TTC549 (cell line): ENCODE results near the gene PRAMEF20.
"Not testable (repeated sequence)": the region's sequence is repeated elsewhere in the genome, so short reads cannot be mapped to it uniquely, and the experiment has no call there.

Experiments
- FAIRE-seq: peaks from 2 replicates; lab custom pipeline; 2012; peaks lifted over from hg19 to GRCh38; lab: Jason Lieb, UNC

The PRAMEF20 gene

DNA sequence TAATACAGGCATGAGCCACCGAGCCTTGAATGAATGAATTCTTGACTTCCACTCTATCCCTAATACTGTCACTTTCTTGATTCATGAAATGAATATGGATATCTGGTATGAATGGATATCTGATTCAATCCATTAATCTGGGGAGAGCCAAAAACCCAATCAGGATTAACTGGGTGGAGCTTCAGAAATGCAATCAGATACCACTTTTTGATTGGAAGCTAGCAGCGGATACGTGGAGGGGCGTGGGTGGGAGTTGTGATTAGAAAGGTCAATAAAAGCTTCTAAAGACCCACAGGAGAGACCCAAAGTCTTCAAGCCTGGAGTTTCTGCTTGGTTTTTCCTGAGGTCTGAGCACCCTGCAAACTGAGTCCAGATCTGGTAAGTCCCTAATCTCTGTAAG, at the start of gene PRAMEF20:
Gene PRAMEF20, plus strand, starts transcription at position 301 of the 400 bp plus-strand sequence. CDS start 5,905 bp downstream, outside the sequence.
- not testable (repeated sequence) for FAIRE-seq

DNA sequence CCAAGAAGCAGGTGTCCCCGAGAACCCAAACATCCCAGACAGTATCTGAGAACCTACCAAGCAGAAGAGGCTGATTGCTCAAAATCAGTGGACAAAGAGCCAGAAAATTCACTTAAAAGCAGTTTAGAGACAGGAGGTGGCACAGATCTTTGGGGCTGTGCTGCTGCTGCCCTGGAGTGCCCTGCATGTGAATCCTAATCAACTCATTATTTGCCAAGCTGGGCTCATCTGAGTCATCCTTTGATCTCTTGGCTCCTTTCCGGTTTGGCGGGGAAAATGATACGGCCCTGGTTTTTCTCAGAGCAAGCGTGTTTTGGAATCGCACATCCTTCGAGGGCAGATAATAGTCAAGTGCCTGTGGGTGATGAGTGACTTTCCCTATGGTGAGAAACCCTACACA, 47.9 kb upstream of the PRAMEF20 start:
- not testable (repeated sequence) for FAIRE-seq

DNA sequence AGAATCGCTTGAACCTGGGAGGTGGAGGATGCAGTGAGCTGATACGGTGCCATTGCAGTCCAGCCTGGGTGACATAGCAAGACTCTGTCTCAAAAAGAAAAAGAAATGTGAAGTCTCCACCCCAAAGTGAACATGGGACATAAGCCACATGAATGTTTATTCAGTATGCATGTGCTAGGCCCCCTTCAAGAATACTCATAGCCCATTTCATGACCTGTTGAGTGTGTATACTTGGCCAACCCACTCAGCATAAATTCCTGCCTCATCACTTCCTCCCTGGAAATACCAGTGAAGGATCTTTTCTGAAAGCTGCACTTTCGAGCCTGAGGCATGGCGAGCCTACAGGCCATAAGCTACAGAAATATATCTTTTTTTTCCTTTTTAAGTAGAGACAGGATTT, 45.3 kb upstream of the PRAMEF20 start:
- not testable (repeated sequence) for FAIRE-seq

DNA sequence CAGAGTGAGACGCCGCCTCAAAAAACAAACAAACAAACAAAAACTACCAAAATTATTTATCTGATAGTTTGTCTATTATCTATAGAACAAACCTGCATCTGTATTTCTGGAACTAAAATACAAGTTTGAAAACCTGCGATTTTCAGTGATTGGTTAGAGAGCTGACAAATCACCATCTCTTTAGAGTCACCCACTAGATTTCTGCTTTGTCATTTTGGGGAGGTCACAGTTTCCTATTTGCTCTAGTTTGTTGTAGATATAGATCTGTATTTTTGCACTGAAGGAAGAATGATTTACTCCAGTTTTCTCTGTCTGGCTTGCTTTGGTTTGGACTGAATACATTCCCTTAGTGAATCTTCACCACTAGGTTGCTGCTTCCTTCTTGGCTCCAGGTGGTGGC, 43.7 kb upstream of the PRAMEF20 start:
- not testable (repeated sequence) for FAIRE-seq

DNA sequence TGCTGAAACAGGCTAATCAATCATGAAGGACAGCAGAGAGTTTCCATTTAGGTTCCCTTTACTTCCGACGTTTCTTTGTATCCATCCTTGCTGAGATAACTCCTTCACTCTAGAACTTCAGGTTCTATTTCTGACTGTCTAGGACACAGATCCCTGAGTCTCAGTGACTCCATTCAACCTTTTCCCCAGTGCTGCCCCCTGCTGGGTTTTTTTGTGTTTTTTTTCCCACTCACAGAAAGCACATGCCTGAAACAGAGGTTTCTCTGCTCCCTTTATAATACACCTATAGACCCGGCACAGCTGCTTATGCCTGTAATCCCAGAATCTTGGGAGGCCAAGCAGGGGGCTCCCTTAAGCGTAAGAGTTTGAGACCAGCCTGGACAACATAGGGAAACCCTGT, 41.7 kb upstream of the PRAMEF20 start:
- not testable (repeated sequence) for FAIRE-seq

DNA sequence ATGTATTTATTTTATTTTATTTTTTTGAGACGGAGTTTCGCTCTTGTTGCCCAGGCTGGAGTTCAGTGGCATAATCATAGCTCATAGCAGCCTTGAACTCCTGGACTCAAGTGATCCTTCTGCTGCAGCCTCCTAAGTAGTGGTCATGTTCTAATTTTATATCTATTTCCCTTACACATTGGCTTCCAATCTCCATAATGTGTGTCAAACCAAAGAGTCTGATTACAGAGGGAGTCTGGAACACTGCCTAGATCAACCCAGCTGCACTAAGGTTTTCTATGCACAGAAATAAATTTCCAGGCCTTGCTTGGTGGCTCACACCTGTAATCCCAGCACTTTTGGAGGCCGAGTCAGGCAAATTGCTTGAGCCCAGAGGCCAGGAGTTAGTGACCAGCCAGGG, 31.3 kb upstream of the PRAMEF20 start:
- FAIRE-seq: not testable (repeated sequence)

DNA sequence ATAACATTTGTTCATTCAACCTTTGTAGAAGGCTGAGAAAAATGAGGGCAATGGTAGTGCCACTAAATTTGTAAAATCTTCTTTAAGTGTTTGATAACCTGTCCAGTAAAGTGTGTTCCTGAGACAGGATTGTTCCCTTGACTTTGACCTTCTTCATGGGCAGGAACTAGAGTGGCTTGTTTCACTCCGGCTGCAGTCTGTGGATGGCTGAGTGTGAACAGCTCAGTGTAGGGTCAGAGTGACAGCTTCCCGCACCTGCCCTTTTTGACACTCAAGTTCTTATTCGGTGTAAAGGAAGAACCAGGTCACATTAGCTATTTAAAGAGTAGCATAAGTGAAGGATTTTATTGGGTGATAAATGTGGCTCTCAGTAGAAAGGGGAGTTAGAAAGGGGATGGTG, 29.9 kb upstream of the PRAMEF20 start:
- not testable (repeated sequence) for FAIRE-seq

DNA sequence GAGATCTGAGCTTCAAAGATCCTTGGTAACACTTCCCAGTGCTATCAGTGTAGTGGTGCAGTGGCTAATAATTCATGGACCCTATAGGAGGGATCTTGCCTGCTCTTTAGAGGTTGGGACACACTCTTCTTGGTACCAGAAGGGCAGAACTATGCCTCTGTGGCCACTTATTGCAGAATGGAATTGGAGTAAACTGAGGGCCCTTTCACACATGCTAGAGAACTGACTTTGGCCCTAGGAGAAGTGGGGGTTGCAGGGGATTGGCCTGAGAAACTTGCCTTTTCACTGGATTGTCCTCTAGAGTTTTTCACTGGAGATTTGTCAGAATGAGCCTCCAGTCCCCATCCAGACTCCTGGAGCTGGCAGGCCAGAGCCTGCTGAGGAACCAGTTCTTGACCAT, 20.9 kb upstream of the PRAMEF20 start, which contains the start of gene PRAMEF17:
Gene PRAMEF17, plus strand, starts transcription at position 301 of the 400 bp plus-strand sequence. Its CDS starts 26 bp downstream, at position 327.
- FAIRE-seq: not testable (repeated sequence)

DNA sequence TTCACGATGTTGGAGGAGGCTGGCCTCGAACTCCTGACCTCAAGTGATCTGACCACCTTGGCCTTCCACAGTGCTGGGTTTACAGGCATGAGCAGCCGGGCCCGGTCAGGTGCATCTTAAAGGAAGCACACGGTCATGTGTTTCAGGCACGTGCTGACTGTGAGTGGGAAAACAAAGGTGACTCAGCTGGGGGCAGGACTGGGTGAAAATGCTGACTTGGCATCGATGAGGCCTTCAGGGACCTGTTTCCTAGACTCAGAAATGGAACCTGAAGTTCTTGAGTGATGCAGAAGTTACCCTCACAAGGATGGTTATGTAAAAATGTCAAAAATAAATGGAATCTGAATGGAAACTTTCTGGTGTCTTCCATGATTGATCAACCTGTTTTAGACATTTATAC, 17.2 kb upstream of the PRAMEF20 start:
- not testable (repeated sequence) for FAIRE-seq

DNA sequence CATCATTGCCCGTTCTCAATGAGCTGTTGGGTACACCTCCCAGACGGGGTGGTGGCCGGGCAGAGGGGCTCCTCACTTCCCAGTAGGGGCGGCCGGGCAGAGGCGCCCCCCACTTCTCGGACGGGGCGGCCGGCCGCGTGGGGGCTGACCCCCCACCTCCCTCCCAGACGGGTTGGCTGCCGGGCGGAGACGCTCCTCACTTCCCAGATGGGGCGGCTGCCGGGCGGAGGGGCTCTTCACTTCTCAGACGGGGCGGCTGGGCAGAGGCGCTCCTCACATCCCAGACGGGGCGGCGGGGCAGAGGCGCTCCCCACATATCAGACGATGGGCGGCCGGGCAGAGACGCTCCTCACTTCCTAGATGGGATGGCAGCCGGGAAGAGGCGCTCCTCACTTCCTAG, 15.5 kb upstream of the PRAMEF20 start:
- FAIRE-seq: not testable (repeated sequence)

DNA sequence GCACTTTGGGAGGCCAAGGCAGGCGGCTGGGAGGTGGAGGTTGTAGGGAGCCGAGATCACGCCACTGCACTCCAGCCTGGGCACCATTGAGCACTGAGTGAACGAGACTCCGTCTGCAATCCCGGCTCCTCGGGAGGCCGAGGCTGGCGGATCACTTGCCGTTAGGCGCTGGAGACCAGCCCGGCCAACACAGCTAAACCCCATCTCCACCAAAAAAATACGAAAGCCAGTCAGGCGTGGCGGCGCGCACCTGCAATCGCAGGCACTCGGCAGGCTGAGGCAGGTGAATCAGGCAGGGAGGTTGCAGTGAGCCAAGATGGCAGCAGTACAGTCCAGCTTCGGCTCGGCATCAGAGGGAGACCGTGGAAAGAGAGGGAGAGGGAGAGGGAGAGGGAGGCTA, 14.9 kb upstream of the PRAMEF20 start:
- not testable (repeated sequence) for FAIRE-seq

DNA sequence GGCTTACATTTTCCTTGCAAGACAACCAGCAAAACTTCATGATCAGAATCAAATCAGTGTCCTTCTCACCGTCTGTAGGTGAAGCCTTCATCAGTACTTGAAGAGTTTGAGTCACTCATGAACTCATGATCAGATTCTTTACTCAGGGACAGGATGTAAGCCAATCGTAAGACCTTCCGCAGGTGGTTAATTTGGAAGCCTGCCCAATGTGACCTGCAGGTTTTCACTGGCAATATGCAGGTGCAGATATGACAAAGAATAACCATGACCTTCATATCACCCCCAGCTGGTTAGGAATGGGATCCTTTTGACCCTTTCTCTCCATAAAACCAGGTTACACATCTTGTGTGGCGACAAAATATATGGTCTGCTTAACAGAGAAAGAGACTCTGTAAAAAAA, 2.4 kb upstream of the PRAMEF20 start:
- FAIRE-seq: no peak

DNA sequence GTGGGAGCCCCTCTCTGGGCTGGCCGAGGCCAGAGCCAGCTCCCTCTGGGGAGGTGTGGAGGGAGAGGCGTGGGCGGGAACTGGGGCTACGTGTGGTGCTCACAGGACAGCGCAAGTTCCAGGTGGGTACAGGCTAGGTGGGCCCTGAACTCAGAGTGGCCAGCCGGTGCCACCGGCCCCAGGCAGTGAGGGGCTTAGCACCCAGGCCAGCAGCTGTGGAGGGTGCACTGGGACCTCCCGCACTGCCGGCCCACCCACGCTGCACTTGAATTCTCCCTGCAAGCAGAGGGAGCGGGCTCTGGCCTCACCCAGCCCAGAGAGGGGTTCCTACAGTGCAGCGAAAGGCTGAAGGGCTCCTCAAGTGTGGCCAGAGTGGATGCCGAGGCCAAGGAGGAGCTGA, 20.2 kb downstream of the PRAMEF20 start:
- FAIRE-seq: no peak

DNA sequence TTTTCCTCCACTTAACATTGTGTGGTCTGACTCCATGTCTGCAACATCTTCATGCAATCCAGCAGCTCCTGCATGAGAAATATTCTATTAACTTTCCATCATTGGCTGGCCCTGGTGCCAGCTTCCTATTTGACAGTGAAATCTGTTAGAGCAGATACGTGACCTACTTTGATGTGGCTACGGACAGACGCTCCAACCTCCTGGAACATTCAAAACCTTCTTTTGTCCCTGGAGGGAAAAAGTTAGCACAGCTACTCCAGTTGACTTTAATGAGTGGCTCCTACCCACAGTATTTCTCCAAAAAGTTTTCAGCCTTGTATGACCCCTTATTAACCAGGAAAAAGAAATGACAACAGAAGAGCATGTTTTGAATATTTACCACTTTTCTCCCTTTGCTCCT, 22.0 kb downstream of the PRAMEF20 start:
- no peak for FAIRE-seq

DNA sequence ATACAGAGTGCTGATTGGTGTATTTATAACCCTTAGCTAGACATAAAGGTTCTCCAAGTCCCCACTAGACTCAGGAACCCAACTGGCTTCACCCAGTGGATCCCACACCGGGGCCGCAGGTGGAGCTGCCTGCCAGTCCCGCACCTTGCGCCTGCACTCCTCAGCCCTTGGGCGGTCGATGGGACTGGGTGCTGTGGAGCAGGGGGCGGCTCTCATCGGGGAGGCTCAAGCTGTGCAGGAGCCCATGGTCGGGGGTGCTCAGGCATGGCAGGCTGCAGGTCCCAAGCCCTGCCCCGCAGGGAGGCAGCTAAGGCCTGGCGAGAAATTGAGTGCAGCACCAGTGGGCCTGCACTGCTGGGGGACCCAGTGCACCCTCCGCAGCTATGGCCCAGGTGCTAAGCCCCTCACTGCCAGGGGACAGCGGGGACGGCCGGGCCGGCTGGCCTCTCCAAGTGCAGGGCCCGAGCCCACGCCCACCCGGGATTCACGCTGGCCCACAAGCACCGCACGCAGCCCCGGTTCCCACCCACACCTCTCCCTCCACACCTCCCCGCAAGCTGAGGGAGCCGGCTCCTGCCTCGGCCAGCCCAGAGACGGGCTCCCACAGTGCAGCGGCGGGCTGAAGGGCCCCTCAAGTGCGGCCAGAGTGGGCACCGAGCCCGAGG, 23.6 kb downstream of the PRAMEF20 start:
- not testable (repeated sequence) for FAIRE-seq

DNA sequence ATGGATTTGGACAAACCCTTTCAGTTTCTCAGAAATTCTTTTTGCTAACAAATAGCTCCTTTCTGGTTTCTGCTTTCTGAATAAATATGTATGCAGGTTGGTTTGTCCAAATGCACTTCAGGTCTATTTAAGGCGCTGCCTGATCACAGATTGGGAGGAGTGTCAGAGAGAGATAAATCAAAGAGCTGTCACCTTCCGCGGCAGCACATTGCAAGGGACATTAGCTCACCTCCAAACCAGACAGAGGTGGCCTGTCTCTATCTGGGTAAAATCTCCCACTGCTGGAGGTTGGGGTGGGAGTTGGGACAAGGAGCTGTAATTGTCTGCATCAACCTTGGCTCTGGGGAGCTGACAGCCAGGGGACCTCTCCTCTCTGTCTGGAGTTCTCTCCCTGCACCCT, 25.2 kb downstream of the PRAMEF20 start:
- no peak for FAIRE-seq

DNA sequence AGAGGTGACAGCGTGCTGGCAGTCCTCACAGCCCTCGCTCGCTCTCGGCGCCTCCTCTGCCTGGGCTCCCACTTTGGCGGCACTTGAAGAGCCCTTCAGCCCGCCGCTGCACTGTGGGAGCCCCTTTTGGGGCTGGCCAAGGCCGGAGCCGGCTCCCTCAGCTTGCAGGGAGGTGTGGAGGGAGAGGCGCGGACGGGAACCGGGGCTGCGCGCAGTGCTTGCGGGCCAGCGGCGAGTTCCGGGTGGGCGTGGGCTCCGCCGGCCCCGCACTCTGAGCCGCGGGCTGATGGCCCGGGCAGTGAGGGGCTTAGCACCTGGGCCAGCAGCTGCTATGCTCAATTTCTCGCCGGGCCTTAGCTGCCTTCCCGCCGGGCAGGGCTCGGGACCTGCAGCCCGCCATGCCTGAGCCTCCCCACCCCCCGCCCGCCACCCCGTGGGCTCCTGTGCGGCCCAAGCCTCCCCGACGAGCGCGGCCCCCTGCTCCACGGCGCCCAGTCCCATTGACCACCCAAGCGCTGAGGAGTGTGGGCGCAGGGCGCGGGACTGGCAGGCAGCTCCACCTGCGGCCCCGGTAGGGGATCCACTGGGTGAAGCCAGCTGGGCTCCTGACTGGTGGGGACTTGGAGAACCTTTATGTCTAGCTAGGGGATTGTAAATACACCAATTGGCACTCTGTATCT, 29.0 kb downstream of the PRAMEF20 start:
- FAIRE-seq: not testable (repeated sequence)

DNA sequence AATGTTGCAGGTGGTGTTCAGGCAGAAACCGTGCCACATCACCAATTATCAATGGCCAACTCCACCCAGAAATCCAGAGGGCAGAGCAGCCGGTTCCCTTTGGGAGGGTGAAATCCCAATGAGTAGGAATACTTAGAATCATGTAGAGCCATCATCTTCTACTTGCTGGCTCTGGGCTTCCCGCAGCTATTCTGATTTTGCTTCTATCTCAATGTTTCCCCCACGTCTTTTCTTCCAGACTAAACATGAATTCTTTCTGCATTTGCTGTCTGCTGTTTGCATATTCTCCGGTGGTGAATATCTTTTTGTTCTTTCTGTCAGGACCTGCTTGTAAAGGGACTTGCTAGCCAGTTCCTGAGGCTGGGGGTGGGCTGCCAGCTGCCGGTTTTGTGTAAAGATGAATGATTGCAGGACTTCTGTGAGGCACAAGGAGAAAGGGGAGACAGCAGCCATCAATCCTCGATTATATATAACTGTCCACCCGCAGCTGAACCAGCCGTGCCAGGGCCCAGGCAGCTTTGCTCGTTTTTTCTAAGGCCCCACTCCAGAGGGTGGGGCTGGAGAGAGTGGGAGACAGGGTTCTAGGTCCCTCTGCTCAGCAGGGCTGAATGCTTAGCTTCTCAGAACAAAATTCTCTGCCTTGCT, 33.2 kb downstream of the PRAMEF20 start:
- FAIRE-seq: no peak

DNA sequence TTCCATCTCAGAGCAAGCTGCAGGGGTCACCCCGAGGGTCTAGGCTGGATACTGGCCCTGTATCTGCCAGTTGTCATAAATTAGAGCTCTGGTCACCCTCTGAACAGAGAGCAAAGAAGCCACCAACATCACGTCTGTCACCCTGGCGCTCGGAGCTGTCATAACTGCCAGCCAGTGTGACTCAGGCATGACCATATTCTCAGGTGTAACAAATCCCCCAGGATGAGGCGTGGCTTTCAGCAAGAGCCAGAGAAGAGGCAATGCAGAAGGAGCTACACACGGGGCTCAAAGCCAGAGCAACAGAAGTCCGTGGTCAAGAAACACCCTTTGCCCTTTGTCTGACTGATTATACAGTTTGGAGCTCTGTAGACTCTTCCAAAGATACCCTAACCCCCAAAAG, 40.0 kb downstream of the PRAMEF20 start:
- no peak for FAIRE-seq

DNA sequence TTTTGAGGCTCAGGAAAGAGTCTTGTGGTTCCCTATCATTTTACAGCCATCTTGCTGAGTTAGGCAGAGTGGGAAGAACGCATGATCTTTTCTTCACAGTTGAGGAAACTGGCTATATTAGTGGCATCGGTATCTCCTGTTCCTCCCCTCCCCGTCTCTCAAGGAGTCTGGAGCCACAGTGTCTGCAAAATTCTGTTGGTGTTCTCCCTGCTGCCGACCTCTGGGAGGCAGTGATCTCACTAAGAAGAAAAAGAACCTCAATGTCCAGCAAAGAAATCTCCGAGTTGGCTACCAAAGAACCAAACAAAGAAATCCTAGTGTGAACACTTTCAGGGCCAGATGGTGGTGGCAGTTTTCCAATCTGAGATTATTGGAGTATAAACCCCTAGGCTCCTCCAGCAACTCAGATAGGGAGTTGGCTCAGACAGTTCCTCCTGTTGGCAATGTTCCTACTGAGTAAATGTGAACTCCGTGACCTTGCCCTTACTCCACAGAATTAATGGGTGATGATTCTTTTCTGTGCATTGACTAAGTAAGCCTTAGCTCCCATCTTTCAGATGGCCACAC, 41.2 kb downstream of the PRAMEF20 start:
- FAIRE-seq: no peak

DNA sequence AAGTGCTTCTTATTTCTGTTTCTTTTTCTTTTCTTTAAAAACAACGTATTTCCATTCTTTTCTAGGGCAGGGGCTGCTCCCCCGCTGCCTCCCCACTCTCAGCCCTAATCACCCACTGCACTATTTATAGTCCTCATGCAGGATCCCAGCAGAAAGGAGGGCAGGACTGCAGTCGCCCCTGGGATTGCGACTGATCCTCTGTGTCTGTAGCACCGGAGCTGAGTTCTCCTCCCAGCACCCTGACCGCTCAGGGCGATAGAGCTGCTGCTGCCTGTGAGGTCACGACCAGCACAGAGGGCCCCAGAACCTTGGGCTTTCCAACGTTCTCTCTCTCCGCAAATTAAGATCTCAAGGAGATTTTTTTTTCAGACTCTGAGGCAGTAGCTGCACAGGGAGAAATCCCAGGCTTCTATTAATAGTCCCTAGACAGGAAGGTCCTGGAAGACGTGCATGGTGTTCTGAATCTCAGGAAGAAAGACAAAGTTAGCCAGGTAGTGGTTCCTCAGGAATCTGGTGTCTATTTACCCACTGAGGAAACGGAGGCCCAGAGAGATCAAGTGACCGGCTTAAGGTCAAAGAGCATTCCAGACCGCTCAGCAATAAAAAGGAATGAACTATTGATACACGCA, 46.8 kb downstream of the PRAMEF20 start:
- no peak for FAIRE-seq

DNA sequence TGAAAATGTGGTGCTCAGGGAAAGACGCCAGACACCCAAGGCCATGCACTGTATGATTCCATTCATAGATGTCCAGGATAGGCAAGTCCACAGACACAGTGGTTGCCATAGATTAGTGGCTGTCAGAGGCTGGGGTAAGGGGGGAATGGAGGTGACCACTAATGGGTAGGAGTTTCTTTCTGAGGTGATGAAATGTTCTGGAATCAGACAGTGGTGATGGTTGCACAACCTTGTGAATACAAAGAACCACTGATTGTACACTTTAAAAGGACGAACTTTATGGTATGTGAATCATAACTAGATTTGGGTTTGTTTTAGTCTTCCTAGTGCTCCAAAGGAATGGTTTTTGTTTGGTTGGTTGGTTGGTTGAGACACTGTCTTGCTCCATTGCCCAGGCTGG, 51.7 kb downstream of the PRAMEF20 start:
- FAIRE-seq: no peak
